ENCODE results near the gene GABRR2. TPM values are rescaled to one million over a fixed set of nuclear protein-coding genes. Genes with fewer than 3 reads are reported as not detected.

The GABRR2 gene
- polyA plus RNA-seq, 1 donor, result 0.55 TPM

- no peak overlapping the region for H3K27ac ChIP-seq (ENCODE audit: low read length)
- no peak overlapping the region for H3K4me3 ChIP-seq (ENCODE audit: low read length)
- H3K9me3 ChIP-seq (ENCODE audit: control insufficient read depth, low read depth, low read length), result no peaks in the 10 kb centered on the region
- WGBS (ENCODE audit: insufficient coverage, low lambda C conversion rate), result no CpG with 5 or more reads among the region's 3 CpGs
- no peak for DNase-seq
- no peaks in the 10 kb centered on the region for H3K36me3 ChIP-seq (ENCODE audit: control insufficient read depth, insufficient read depth, low read length)
- H3K4me1 ChIP-seq (ENCODE audit: control insufficient read depth, insufficient read depth, low read length), result no peaks in the 10 kb centered on the region
- no peaks in the 10 kb centered on the region for H3K27me3 ChIP-seq (ENCODE audit: control insufficient read depth, insufficient read depth, low read length)
Measured at GRCh38 chr6:89258912-89259311, 56.2 kb downstream of the GABRR2 start.

DNA sequence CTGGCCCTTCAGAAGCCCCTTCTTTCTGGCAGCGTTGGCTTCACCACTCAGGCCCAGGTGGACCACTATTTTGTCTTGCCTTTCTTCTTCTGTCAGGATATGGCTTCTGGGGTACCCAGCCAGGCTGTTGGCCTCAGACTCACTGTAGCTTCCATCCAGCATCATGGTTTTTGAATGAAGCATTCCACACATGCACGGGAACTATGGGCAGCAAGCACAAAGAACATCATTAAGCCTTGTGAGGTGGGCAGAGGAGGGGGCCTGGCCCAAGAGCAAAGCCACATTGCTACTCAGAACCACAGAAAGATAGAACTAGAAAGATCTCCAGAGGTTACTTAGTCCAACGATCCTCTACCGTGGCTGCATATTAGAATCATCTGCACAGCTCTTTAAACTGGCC, 57.3 kb downstream of the GABRR2 start:
- Histone ChIP-seq H3K36me3 (ENCODE audit: control insufficient read depth, insufficient read depth, low read length) (no peaks in the 10 kb centered on the region), H3K9me3 (ENCODE audit: control insufficient read depth, low read depth, low read length) (no peaks in the 10 kb centered on the region), H3K4me1 (ENCODE audit: control insufficient read depth, insufficient read depth, low read length) (no peaks in the 10 kb centered on the region), H3K4me3 (ENCODE audit: low read length) (no peak overlapping the region), H3K27ac (ENCODE audit: low read length) (no peak overlapping the region), H3K27me3 (ENCODE audit: control insufficient read depth, insufficient read depth, low read length) (no peaks in the 10 kb centered on the region)
- WGBS (ENCODE audit: insufficient coverage, low lambda C conversion rate), result no CpG with 5 or more reads among the region's 4 CpGs
- no peak for DNase-seq

DNA sequence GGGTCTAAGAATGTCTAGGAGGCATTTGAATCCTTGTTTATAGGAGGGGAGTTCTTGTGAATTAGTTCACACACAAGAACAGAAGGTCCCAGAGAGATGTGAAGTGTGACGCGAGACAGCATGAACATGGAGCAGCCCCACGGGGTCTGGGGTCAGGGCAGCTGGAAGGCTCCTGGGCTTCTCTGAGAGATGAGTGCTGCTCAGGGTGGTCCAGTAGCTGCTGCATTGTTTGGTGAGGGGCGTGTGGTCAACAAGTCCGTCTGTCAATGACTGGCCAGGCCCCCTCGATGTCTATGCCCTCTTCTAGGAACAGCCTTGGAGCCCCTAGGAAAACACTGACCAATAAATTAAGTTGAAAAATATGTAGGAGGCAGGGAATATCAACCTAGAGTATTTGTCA, 57.8 kb downstream of the GABRR2 start:
- no CpG with 5 or more reads among the region's 6 CpGs for WGBS (ENCODE audit: insufficient coverage, low lambda C conversion rate)
- H3K27ac ChIP-seq (ENCODE audit: low read length), result no peak overlapping the region
- H3K4me3 ChIP-seq (ENCODE audit: low read length), result no peak overlapping the region
- no peaks in the 10 kb centered on the region for H3K9me3 ChIP-seq (ENCODE audit: control insufficient read depth, low read depth, low read length)
- H3K27me3 ChIP-seq (ENCODE audit: control insufficient read depth, insufficient read depth, low read length), result no peaks in the 10 kb centered on the region
- no peaks in the 10 kb centered on the region for H3K36me3 ChIP-seq (ENCODE audit: control insufficient read depth, insufficient read depth, low read length)
- no peak for DNase-seq
- no peaks in the 10 kb centered on the region for H3K4me1 ChIP-seq (ENCODE audit: control insufficient read depth, insufficient read depth, low read length)

- Histone ChIP-seq H3K4me3 (ENCODE audit: low read length) (no peak overlapping the region), H3K27me3 (ENCODE audit: control insufficient read depth, insufficient read depth, low read length) (no peaks in the 10 kb centered on the region), H3K4me1 (ENCODE audit: control insufficient read depth, insufficient read depth, low read length) (no peaks in the 10 kb centered on the region), H3K9me3 (ENCODE audit: control insufficient read depth, low read depth, low read length) (no peaks in the 10 kb centered on the region), H3K27ac (ENCODE audit: low read length) (no peak overlapping the region), H3K36me3 (ENCODE audit: control insufficient read depth, insufficient read depth, low read length) (no peaks in the 10 kb centered on the region)
- WGBS (ENCODE audit: insufficient coverage, low lambda C conversion rate), result no CpG with 5 or more reads among the region's 4 CpGs
- DNase-seq, result no peak
Measured at GRCh38 chr6:89255417-89255816, 59.7 kb downstream of the GABRR2 start.

DNA sequence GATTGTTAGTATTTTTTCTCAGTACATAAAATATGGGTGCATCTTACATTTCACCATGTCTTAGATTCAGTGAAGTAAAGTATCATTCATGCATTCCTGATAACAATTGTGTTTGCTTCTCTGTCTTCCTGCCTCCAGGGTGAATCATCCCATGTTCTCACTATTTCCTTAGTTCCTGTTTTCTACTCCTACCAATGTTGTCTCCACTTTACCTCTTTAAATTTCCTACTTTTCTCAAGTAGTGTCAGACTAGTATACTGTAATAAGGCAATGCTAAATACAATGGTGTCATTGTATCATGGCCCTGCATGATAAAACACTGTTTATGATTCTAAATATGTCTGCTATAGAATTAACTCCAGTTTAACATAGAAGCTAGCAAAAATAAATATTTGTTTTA, 60.5 kb downstream of the GABRR2 start:
- Histone ChIP-seq H3K4me3 (ENCODE audit: low read length) (no peak overlapping the region), H3K4me1 (ENCODE audit: control insufficient read depth, insufficient read depth, low read length) (no peaks in the 10 kb centered on the region), H3K36me3 (ENCODE audit: control insufficient read depth, insufficient read depth, low read length) (no peaks in the 10 kb centered on the region), H3K9me3 (ENCODE audit: control insufficient read depth, low read depth, low read length) (no peaks in the 10 kb centered on the region), H3K27me3 (ENCODE audit: control insufficient read depth, insufficient read depth, low read length) (peaks cover 3% of the 10 kb centered on the region), H3K27ac (ENCODE audit: low read length) (no peak overlapping the region)
- DNase-seq, result no peak

DNA sequence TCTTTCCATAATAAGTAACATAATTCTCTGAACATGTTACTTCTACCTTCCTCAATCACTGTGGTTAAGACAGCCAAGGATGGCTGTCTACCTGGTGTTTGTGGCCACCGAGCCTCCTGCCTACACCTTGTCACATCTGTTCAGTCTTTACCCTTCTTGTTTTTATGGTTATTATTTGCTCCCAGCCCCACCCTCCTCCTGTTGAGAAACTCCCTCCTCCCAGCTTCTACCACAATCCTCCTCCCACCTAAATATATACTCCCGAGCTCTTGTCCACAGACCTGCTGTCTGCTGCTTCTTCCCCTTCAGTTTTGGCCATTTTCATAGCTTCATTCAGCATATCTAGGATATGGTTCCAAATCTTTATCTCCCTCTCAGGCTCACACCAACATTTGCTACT, 62.2 kb downstream of the GABRR2 start:
- WGBS (ENCODE audit: insufficient coverage, low lambda C conversion rate), result 47% methylated on average over 2 of the region's 2 CpGs
- H3K9me3 ChIP-seq (ENCODE audit: control insufficient read depth, low read depth, low read length), result no peaks in the 10 kb centered on the region
- H3K27ac ChIP-seq (ENCODE audit: low read length), result no peak overlapping the region
- no peak overlapping the region for H3K4me3 ChIP-seq (ENCODE audit: low read length)
- no peaks in the 10 kb centered on the region for H3K36me3 ChIP-seq (ENCODE audit: control insufficient read depth, insufficient read depth, low read length)
- DNase-seq, result no peak
- H3K4me1 ChIP-seq (ENCODE audit: control insufficient read depth, insufficient read depth, low read length), result no peaks in the 10 kb centered on the region
- H3K27me3 ChIP-seq (ENCODE audit: control insufficient read depth, insufficient read depth, low read length), result peaks cover 3% of the 10 kb centered on the region

DNA sequence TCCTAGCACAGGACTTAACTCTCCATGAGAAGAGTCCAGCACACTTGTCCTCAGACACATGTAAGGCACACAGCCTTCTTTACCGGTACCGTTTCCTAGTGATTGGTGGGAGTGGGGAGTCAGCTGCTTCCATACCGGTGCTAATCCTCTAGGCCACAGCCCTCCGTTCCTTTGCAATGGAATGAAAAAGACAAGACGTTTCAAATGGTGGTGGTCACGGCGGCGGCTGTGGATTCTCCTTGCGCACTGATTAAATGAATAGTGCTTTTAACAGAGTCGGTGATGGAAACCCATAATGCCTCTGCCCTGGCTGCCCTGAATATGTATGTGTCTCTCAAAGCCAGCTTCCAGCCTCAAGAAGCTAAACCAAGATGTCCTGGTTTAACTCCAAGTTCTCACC, 63.1 kb downstream of the GABRR2 start:
- WGBS (ENCODE audit: insufficient coverage, low lambda C conversion rate), result no CpG with 5 or more reads among the region's 10 CpGs
- H3K4me3 ChIP-seq (ENCODE audit: low read length), result no peak overlapping the region
- DNase-seq, result no peak

DNA sequence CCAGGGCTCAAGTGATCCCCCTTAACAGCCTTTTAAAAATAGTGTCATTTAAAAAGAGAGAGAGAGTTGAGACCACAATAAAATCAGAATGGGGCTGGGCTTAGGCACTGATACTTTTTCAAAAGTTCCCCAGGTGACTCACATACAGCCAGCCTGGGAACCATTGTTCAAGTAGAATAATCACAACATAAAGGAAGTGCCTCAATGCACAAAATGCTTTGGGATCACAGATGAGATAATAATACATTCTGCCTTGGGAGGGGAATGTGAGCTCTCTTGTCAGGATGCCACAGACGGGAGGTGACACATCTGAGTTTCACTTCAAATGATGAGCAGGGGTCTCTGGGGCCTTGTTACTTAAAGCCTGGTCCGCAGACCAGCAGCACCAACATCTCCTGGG, 63.9 kb downstream of the GABRR2 start:
- no CpG with 5 or more reads among the region's 2 CpGs for WGBS (ENCODE audit: insufficient coverage, low lambda C conversion rate)
- H3K4me3 ChIP-seq (ENCODE audit: low read length), result no peak overlapping the region
- no peak overlapping the region for H3K27ac ChIP-seq (ENCODE audit: low read length)
- no peaks in the 10 kb centered on the region for H3K36me3 ChIP-seq (ENCODE audit: control insufficient read depth, insufficient read depth, low read length)
- peaks cover 3% of the 10 kb centered on the region for H3K27me3 ChIP-seq (ENCODE audit: control insufficient read depth, insufficient read depth, low read length)
- no peak for DNase-seq
- H3K9me3 ChIP-seq (ENCODE audit: control insufficient read depth, low read depth, low read length), result no peaks in the 10 kb centered on the region
- H3K4me1 ChIP-seq (ENCODE audit: control insufficient read depth, insufficient read depth, low read length), result no peaks in the 10 kb centered on the region

More for the DNA sequence above, 63.1 kb downstream of the GABRR2 start:
- no peaks in the 10 kb centered on the region for H3K36me3 ChIP-seq (ENCODE audit: control insufficient read depth, insufficient read depth, low read length)
- no peak overlapping the region for H3K27ac ChIP-seq (ENCODE audit: low read length)
- no peaks in the 10 kb centered on the region for H3K4me1 ChIP-seq (ENCODE audit: control insufficient read depth, insufficient read depth, low read length)
- no peaks in the 10 kb centered on the region for H3K9me3 ChIP-seq (ENCODE audit: control insufficient read depth, low read depth, low read length)
- peaks cover 3% of the 10 kb centered on the region for H3K27me3 ChIP-seq (ENCODE audit: control insufficient read depth, insufficient read depth, low read length)

DNA sequence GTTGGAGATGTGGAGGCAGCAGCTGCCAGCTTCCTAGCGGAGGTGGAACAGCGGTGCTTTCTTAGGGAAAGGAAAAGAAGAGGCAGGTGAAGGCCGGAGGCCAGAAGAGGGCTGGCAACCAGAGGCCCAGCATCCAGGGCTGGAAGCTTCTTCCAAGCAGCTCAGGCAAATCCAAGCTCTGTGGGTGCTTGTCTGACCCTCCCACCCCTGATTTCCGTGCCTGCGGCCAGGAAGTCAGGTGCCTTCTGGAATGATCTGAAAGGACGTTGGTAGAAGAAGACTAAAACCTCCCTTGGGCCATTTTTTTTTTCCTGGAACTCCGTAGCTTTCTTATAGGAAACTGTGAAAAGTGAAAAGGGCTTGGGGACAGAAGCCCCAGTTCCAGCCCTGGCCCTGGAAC, 64.9 kb downstream of the GABRR2 start:
- DNase-seq, result no peak
- Histone ChIP-seq H3K27ac (ENCODE audit: low read length) (no peak overlapping the region), H3K4me1 (ENCODE audit: control insufficient read depth, insufficient read depth, low read length) (no peaks in the 10 kb centered on the region), H3K4me3 (ENCODE audit: low read length) (no peak overlapping the region), H3K36me3 (ENCODE audit: control insufficient read depth, insufficient read depth, low read length) (no peaks in the 10 kb centered on the region), H3K27me3 (ENCODE audit: control insufficient read depth, insufficient read depth, low read length) (peaks cover 3% of the 10 kb centered on the region), H3K9me3 (ENCODE audit: control insufficient read depth, low read depth, low read length) (no peaks in the 10 kb centered on the region)
- WGBS (ENCODE audit: insufficient coverage, low lambda C conversion rate), result no CpG with 5 or more reads among the region's 7 CpGs

DNA sequence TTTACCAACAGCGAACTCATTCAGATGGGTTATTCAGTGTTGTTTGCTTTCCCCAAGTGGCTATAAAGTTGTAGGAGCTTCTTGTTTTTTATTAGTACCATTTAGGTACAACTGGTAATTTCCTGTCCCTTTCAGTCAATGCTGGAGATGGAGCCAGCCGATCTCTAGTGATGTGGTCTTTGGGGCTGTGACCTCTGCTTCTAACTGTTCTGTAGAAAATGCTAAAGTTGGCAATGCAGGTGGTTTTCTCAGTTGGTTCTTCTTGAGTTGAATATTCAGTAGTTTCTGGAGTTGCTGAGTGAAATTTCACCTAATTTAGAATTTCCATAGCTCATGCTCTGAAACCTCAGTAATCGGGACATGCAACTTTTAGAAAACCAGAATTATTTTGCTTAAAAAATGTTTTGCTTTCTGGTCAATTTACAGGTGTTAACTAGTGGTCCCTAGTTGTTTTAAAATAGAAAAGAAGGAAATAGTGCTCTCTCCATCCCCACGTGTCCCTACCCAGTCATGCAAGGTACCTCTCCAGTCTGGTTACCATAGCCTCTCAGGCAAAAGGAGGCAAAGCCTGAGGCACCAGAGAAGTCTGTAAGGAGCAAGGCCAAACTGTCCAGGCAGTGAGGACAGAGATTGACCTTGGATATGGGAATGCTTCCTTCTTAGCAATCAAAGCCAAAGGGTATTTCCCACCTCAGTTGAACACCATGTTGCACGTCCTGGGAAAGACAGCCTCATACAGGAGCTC, 70.7 kb downstream of the GABRR2 start:
- no peaks in the 10 kb centered on the region for H3K4me1 ChIP-seq (ENCODE audit: control insufficient read depth, insufficient read depth, low read length)
- DNase-seq, result no peak
- H3K9me3 ChIP-seq (ENCODE audit: control insufficient read depth, low read depth, low read length), result no peaks in the 10 kb centered on the region
- no peak overlapping the region for H3K4me3 ChIP-seq (ENCODE audit: low read length)
- H3K27me3 ChIP-seq (ENCODE audit: control insufficient read depth, insufficient read depth, low read length), result peaks cover 5% of the 10 kb centered on the region
- no peaks in the 10 kb centered on the region for H3K36me3 ChIP-seq (ENCODE audit: control insufficient read depth, insufficient read depth, low read length)
- WGBS (ENCODE audit: insufficient coverage, low lambda C conversion rate), result no CpG with 5 or more reads among the region's 5 CpGs
- no peak overlapping the region for H3K27ac ChIP-seq (ENCODE audit: low read length)

DNA sequence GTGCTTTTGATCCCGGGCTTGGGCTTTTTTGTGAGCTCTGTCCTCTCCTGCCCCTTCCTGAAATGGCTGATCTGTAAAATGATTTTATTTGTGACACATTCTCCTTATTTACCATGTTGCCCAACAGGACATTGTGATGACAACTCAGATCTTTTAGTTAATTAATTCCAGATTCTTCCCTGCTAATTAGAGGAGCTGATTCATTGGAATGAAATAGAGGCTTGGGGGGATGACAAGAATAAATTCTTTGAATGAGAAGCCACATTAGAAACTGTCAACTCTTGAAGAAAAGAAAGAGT, 71.8 kb downstream of the GABRR2 start:
- Histone ChIP-seq H3K36me3 (ENCODE audit: control insufficient read depth, insufficient read depth, low read length) (no peaks in the 10 kb centered on the region), H3K4me3 (ENCODE audit: low read length) (no peak overlapping the region), H3K4me1 (ENCODE audit: control insufficient read depth, insufficient read depth, low read length) (no peaks in the 10 kb centered on the region), H3K27me3 (ENCODE audit: control insufficient read depth, insufficient read depth, low read length) (peaks cover 5% of the 10 kb centered on the region), H3K27ac (ENCODE audit: low read length) (no peak overlapping the region), H3K9me3 (ENCODE audit: control insufficient read depth, low read depth, low read length) (no peaks in the 10 kb centered on the region)
- no peak for DNase-seq
- WGBS (ENCODE audit: insufficient coverage, low lambda C conversion rate), result no CpG with 5 or more reads among the region's 1 CpG

All from large intestine (tissue), 3 donors.